A673 (cell line): Measurements from ENCODE around the gene RPTN.

Experiments
- CTCF ChIP-seq: fragments of 300-800, 200-600 bp; sonication (generic); conservative IDR thresholded peaks from 2 replicates; pipeline ENCODE4 v1.5.1; 2017; ENCODE audit warnings: low read depth, mild to moderate bottlenecking, antibody characterized with exemption, low read length, moderate library complexity, mixed read lengths
- EZH2 ChIP-seq: fragments of 200-600 bp; sonication (generic); IDR thresholded peaks from 2 replicates; pipeline ENCODE4 v1.6.1; 2017; ENCODE audit warnings: borderline replicate concordance, low read depth, mild to moderate bottlenecking, mixed read lengths, antibody characterized with exemption, low read length; ENCODE audit not compliant: poor library complexity, severe bottlenecking

DNA sequence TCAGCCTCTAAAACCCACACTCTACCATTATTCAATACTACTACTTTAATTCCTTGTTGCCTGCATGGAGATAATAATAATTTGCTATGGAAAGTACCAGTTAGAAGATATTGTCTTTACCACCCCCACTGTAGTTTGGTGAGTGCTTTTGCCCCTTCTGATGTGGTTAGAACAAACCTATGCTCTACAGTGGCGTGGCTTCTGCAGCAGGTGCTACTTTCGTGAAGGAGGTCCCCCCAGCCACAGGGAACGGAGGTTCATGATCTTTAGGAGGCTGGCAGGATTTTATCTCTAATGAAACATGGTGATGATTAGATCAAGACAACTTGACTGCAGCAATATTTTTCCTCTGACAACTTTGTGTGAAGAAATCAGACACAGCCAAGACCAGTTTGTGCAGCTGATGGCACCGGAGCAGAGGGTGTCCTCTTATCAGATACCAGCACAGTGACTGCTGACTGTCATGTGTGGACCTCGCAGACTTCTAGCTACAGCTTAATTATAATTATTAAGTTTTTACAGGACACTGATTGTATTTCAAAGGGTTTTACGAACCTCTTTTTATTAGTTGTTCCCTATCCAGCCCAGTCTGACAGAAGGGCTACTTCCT is 33.1 kb downstream of the RPTN start:
- TF ChIP-seq CTCF, result no peak
- no peak for TF ChIP-seq EZH2
